GM19025 (cell line): ENCODE data around the gene ITPK1.

Source experiments
- ATAC-seq: cut with Tn5 transposase; IDR thresholded peaks from one replicate; pipeline ENCODE4 v1.9.1; 2021; ENCODE audit warnings: mild to moderate bottlenecking, low read depth, moderate library complexity; ENCODE audit not compliant: unreplicated experiment

Gene ITPK1

GRCh38 chr14:92944976-92945375 is 170.7 kb downstream of the ITPK1 start:
- ATAC-seq = no peak

- no peak for ATAC-seq
Measured at GRCh38 chr14:92943855-92944570, 171.7 kb downstream of the ITPK1 start.

- ATAC-seq = no peak
Measured at GRCh38 chr14:92942976-92943710, 172.6 kb downstream of the ITPK1 start.

GRCh38 chr14:92942576-92942975 is 173.1 kb downstream of the ITPK1 start:
- no peak for ATAC-seq

- no peak for ATAC-seq
Measured at GRCh38 chr14:92942136-92942535, 173.6 kb downstream of the ITPK1 start.

GRCh38 chr14:92941531-92941930 is 174.2 kb downstream of the ITPK1 start:
- no peak for ATAC-seq

GRCh38 chr14:92940543-92940942 is 175.2 kb downstream of the ITPK1 start:
- ATAC-seq = no peak

- ATAC-seq = no peak
Measured at GRCh38 chr14:92939699-92940098, 176.0 kb downstream of the ITPK1 start.

- no peak for ATAC-seq
Measured at GRCh38 chr14:92938890-92939671, 176.6 kb downstream of the ITPK1 start.

GRCh38 chr14:92938235-92938875 is 177.4 kb downstream of the ITPK1 start:
- ATAC-seq = no peak

- ATAC-seq = no peak
Measured at GRCh38 chr14:92937051-92937937, 178.4 kb downstream of the ITPK1 start.

- no peak for ATAC-seq
Measured at GRCh38 chr14:92936085-92936484, 179.6 kb downstream of the ITPK1 start.

GRCh38 chr14:92935446-92935845 is 180.3 kb downstream of the ITPK1 start:
- no peak for ATAC-seq

GRCh38 chr14:92934196-92935085 is 181.3 kb downstream of the ITPK1 start:
- no peak for ATAC-seq

- no peak for ATAC-seq
Measured at GRCh38 chr14:92933481-92933880, 182.2 kb downstream of the ITPK1 start.

- ATAC-seq = no peak
Measured at GRCh38 chr14:92932448-92933395, 183.0 kb downstream of the ITPK1 start.

GRCh38 chr14:92931681-92932447 is 183.9 kb downstream of the ITPK1 start:
- no peak for ATAC-seq
